ENCODE results near the gene E4F1.

DNA sequence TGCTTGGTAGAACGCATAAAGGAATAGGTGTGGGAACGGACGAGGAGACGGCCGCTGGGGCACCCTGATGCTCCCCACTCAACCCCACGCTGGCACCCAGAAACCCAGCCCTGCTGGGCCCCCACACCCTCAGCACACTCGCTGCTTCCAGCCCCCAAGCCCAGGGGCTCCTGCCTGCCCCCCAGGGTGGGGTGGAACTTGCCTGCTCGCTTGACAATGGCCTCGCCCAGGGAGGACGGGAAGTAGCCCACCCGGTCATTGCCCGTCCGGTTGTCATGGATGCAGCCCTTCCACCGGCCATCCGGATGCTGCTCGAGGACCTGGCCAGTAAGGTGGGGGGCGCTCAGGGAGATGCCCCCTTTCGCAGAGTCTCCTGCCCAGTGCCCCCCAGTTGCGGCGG, 36.9 kb upstream of the E4F1 start:
- TF ChIP-seq, protein P1, sequence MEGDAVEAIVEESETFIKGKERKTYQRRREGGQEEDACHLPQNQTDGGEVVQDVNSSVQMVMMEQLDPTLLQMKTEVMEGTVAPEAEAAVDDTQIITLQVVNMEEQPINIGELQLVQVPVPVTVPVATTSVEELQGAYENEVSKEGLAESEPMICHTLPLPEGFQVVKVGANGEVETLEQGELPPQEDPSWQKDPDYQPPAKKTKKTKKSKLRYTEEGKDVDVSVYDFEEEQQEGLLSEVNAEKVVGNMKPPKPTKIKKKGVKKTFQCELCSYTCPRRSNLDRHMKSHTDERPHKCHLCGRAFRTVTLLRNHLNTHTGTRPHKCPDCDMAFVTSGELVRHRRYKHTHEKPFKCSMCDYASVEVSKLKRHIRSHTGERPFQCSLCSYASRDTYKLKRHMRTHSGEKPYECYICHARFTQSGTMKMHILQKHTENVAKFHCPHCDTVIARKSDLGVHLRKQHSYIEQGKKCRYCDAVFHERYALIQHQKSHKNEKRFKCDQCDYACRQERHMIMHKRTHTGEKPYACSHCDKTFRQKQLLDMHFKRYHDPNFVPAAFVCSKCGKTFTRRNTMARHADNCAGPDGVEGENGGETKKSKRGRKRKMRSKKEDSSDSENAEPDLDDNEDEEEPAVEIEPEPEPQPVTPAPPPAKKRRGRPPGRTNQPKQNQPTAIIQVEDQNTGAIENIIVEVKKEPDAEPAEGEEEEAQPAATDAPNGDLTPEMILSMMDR (IDR thresholded peaks at IDR 0.05; ENCODE audit: low read depth, low read length, missing input control) = no peak
- no peak for TF ChIP-seq SP1 (IDR thresholded peaks at IDR 0.05)
